GM18873 (cell line): Measurements from ENCODE around the gene ITPK1.

Experiments
- ATAC-seq: cut with Tn5 transposase; IDR thresholded peaks from one replicate; pipeline ENCODE4 v1.9.1; 2021; ENCODE audit warnings: mild to moderate bottlenecking, moderate library complexity, moderate number of reproducible peaks; ENCODE audit not compliant: unreplicated experiment, low FRiP score

ITPK1 gene

GRCh38 chr14:92945544-92945943, 170.2 kb downstream of the ITPK1 start:
- ATAC-seq, result no peak

- ATAC-seq, result no peak
Measured at GRCh38 chr14:92944976-92945375, 170.7 kb downstream of the ITPK1 start.

- ATAC-seq, result no peak
Measured at GRCh38 chr14:92943855-92944570, 171.7 kb downstream of the ITPK1 start.

- ATAC-seq, result no peak
Measured at GRCh38 chr14:92942976-92943710, 172.6 kb downstream of the ITPK1 start.

- no peak for ATAC-seq
Measured at GRCh38 chr14:92942576-92942975, 173.1 kb downstream of the ITPK1 start.

- ATAC-seq, result no peak
Measured at GRCh38 chr14:92942136-92942535, 173.6 kb downstream of the ITPK1 start.

- ATAC-seq, result no peak
Measured at GRCh38 chr14:92941531-92941930, 174.2 kb downstream of the ITPK1 start.

GRCh38 chr14:92940543-92940942, 175.2 kb downstream of the ITPK1 start:
- no peak for ATAC-seq

GRCh38 chr14:92939699-92940098, 176.0 kb downstream of the ITPK1 start:
- no peak for ATAC-seq

- ATAC-seq, result no peak
Measured at GRCh38 chr14:92938890-92939671, 176.6 kb downstream of the ITPK1 start.

GRCh38 chr14:92938235-92938875, 177.4 kb downstream of the ITPK1 start:
- ATAC-seq, result no peak

GRCh38 chr14:92937051-92937937, 178.4 kb downstream of the ITPK1 start:
- ATAC-seq, result no peak

- ATAC-seq, result no peak
Measured at GRCh38 chr14:92936085-92936484, 179.6 kb downstream of the ITPK1 start.

GRCh38 chr14:92935446-92935845, 180.3 kb downstream of the ITPK1 start:
- no peak for ATAC-seq

GRCh38 chr14:92934196-92935085, 181.3 kb downstream of the ITPK1 start:
- no peak for ATAC-seq

- ATAC-seq, result no peak
Measured at GRCh38 chr14:92933481-92933880, 182.2 kb downstream of the ITPK1 start.

- no peak for ATAC-seq
Measured at GRCh38 chr14:92932448-92933395, 183.0 kb downstream of the ITPK1 start.
